GM12873 (cell line): ENCODE data around the gene CLEC4F.

Source experiments
- TF ChIP-seq, protein P1 (sequence below): IDR thresholded peaks from 2 replicates; pipeline ENCODE4 v1.5.1; 2012; ENCODE audit warnings: low read depth, mild to moderate bottlenecking, moderate library complexity, low read length, control low read depth; ENCODE audit not compliant: insufficient read depth; ENCODE audit errors: missing control alignments

The CLEC4F gene

DNA sequence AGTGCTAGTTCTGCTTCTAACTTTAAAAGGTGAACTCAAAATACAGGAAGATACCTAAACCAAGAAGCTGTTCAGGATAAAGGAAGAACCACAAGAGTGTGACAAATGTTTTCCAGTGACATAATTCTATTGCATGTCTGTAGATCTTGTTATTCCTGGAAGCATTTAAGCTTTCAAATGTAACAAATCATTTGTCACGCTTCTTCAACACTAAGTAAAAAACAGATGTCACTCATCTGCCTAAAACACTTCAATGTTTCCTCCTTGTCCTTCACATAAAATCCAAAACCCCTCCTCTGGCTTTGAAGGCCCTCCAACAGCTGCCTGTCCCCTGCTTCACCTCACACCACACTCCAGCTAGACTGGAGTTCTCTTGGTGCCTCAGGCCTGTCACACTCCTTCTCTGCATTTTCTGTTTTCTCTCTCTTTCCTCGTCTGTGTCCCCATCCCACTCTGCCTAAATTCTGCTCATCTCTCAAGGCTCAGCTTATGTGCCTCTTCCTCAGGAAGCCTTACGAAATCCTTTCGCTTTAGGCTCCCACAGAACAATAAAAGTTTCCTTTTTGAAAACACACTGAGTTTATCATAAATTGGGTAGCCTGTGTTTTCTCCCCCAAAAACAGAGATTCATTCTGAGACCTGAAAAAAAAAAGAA, 6.4 kb upstream of the CLEC4F start:
- TF ChIP-seq, protein P1, sequence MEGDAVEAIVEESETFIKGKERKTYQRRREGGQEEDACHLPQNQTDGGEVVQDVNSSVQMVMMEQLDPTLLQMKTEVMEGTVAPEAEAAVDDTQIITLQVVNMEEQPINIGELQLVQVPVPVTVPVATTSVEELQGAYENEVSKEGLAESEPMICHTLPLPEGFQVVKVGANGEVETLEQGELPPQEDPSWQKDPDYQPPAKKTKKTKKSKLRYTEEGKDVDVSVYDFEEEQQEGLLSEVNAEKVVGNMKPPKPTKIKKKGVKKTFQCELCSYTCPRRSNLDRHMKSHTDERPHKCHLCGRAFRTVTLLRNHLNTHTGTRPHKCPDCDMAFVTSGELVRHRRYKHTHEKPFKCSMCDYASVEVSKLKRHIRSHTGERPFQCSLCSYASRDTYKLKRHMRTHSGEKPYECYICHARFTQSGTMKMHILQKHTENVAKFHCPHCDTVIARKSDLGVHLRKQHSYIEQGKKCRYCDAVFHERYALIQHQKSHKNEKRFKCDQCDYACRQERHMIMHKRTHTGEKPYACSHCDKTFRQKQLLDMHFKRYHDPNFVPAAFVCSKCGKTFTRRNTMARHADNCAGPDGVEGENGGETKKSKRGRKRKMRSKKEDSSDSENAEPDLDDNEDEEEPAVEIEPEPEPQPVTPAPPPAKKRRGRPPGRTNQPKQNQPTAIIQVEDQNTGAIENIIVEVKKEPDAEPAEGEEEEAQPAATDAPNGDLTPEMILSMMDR = no peak

DNA sequence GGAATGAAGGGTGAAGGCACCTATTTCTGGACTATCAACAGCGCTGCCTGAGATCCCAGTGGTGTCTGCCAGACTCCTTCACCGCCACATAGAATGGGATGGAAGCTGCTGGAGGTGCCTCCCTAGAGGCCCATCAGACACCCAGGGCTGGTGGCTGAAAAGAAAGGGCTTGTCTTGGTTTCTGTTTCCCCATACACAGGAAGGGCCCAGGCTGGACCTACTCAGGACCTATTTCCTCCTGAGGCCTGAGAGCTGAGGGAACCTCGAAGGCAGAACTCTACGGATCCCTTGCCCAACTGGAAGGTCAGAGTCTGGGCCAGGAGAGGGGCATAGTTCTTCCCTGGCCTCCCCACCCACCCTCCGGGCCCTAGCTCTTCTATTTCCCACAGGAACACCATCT, 2.9 kb upstream of the CLEC4F start:
- TF ChIP-seq, protein P1 = no peak

DNA sequence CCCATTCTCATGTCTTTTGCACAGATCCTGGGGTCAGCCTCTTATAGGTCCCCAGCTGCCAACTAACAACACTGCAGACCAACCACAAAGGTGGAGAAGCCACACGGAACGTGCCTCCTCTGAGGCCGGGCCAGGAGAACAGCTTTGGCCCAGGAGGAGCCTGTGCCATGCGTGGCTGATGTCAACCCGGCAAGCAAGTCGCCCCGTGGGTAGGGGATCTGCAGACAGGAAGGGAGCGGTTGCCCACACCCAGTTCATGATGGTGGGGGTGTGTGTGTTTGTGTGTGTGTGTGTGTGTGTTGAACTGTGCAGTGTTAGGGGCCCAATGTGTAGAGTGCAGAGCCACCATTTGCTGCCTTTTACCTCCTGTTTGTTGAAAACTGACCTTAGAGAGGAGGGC, 2.4 kb upstream of the CLEC4F start:
- TF ChIP-seq, protein P1 = no peak

DNA sequence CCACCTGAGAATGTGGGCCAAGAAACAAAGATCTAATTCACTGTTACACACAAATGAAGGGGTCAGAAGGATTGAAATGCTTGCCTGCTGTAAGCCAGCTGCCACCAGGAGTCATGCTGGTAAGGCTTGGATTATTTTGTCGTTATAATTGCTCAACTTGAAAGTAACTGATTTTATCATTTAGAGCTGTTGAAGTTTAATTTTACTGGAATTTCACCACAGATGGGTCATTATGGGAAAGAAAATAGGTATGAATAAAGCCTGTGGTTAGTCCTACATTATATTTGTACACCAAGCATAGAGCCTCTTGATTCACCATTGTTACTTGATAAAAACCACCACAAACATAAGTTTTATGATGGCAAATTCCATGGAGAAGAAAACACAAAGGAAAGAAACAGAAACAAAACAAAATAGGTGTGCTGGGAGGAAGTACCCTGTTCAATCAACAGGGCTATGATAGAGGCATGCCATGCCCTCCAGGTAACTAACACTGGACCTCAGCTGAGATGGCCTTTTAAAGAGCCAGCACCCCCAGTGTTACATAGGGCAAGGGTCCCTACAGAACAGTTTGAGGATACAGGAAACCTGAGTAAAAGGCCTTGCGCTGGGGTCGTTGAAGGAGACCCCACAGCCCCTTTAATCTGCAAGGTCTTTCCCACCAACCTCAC, 3.0 kb downstream of the CLEC4F start:
- TF ChIP-seq, protein P1 = no peak

DNA sequence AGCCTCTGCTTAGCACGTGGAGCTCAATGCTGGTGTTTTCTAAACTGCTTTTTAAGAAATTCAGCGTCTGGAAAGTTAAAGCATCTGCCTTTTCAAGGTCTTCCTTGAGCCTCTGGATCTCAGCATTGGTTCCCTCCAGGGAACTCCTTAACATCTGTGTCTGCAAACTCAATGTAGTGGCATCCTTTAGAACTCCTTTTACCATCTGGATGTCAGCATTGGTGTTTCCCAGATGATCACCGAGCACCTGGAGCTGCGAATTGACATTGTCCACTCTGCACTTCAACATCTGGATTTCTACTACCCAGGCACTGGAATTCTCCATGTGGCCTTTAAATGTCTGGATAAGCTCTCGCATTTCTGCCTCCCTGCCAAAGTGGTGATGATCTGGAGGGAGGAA, 3.7 kb downstream of the CLEC4F start:
- TF ChIP-seq, protein P1 = no peak

DNA sequence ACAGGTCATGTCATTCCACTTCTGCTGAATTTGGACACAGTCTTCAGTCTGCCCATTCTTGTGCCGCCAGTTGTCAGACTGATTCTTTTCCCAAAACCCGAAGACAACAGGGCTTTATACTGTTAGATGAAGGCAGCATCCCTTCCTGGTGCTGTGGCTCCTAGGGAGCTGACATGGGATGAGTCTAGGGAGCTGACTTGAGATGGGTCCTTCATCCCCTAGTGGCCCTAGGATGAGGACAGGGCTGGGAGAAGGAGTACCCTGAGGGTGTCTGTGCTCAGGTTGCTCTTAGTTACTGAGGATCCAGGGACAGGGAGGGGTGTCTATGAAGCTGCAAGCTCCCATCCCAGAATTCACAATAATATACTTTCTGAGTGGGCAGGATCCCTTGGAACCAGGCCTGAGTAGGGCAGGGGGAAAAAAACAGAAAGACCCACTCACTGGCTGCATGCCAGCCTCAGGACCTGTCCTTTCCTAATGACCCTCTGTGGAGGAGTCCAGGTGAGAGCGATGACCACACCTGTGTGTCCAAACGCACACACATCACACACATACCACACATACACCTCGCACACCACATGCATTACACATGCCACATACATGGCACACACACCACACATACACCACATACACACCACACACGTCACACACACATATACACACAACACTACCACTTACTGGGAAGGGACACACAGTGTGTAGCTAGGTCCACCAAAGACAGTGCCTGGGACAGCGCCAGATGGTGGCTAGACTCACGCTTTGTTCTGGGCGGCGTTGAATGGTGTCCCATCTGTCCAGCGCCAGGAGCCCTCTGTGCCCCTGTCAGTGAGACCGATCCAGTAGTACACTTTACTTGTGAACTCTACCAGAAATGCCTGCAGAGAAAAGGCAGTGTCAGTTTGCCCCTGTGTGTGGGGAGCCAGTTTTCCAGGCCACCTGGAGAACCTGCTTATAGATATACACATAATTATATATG, 11.1 kb downstream of the CLEC4F start:
- TF ChIP-seq, protein P1 = no peak

DNA sequence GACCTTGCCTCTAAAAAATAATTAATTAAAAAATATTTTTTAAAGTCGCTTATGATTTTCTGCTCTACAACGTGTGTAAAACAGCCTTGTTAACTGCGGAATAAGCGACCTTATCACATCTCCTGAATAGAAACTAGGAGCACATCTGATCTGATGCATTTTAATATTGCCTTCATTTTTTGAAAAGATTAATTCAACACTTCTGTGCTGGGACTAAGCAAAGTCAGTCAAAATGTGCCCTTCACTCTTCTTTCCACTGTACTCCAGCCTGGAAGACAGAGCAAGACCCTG, 12.6 kb downstream of the CLEC4F start:
- TF ChIP-seq, protein P1 = no peak
